Activated CD4-positive, alpha-beta T cell treated with anti-CD3 and anti-CD28 coated beads, Interleukin-2, amount 10 ng/mL, durations not matched to agents 7 days and 5 days (primary cell): ENCODE data around the gene SMIM5. TPM values are rescaled to one million over a fixed set of nuclear protein-coding genes. Genes with fewer than 3 reads are reported as not detected.

Experiments
- CTCF ChIA-PET: fragments of 350-600 bp; sonication (Branson Sonifier 250); formaldehyde crosslinking; loops from one replicate; lab custom pipeline; 2021; ENCODE audit warnings: antibody characterized with exemption; lab: Charles Lee
- POLR2A ChIA-PET: fragments of 350-600 bp; sonication (Branson Sonifier 250); formaldehyde crosslinking; loops from one replicate; lab custom pipeline; 2021; ENCODE audit warnings: antibody characterized with exemption; lab: Charles Lee
- DNase-seq: peaks from one replicate; pipeline ENCODE4 v3.0.0-alpha.2; 2020
- H3K27ac Mint-ChIP-seq: one replicate; pipeline ENCODE4 v1.8.0; 2021; ENCODE audit warnings: mild to moderate bottlenecking, moderate library complexity, mixed read lengths
- H3K27me3 Mint-ChIP-seq: one replicate; pipeline ENCODE4 v1.8.0; 2021; ENCODE audit warnings: mixed read lengths
- H3K36me3 Mint-ChIP-seq: one replicate; pipeline ENCODE4 v1.8.0; 2021; ENCODE audit warnings: low read depth, mixed read lengths
- H3K4me1 Mint-ChIP-seq: one replicate; pipeline ENCODE4 v1.8.0; 2021; ENCODE audit warnings: mixed read lengths
- H3K4me3 Mint-ChIP-seq: one replicate; pipeline ENCODE4 v1.8.0; 2021; ENCODE audit warnings: mild to moderate bottlenecking, moderate library complexity, mixed read lengths
- H3K9me3 Mint-ChIP-seq: one replicate; pipeline ENCODE4 v1.8.0; 2021; ENCODE audit warnings: mixed read lengths
- total RNA-seq, 2 experiments: library from RNA; stranded (reverse); gene quantifications; one replicate each; pipeline ENCODE4 v1.2.3, GENCODE V29; 2021

Gene SMIM5
- total RNA-seq, 2 experiments from 2014 or later = 0.10 to 0.12 TPM

GRCh38 chr17:75639771-75640555, 6.7 kb downstream of the SMIM5 start:
- H3K9me3 Mint-ChIP-seq = no peaks in the 10 kb centered on the region
- H3K4me3 Mint-ChIP-seq = no peak overlapping the region
- ChIA-PET POLR2A (no interaction called here), CTCF (interaction anchor here (1.9 kb wide), 1 partner anchor 12 kb away, joined by 6 read pairs; no protein-coding TSS in a partner anchor)
- DNase-seq = no peak
- no peaks in the 10 kb centered on the region for H3K36me3 Mint-ChIP-seq
- H3K27me3 Mint-ChIP-seq = no peaks in the 10 kb centered on the region
- no peaks in the 10 kb centered on the region for H3K4me1 Mint-ChIP-seq
- no peak overlapping the region for H3K27ac Mint-ChIP-seq

DNA sequence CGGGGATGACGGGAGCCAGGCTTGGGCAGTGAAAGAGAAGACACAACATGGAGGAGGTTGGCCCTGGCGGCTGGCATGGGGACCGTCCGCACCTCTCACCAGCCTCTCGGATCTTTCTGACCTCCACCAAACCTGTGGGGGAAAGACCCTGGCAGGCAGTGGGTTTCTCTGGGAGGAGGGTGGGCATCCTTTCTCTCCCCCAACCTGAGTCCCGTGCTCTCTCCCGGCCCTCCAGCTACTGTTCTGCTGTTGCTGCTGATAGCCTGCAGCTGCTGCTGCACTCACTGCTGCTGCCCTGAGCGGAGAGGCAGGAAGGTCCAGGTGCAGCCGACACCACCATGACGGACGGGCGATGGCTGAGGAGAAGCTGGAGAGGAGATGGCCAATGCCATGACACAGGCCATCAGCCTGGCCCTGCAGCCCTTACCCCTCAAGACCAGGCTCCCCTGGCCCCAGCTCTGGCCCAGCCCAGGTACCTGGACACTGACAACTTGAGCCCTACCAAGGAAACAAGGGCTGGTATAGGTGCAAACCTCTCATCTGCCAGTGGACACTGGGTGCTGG, 7.4 kb downstream of the SMIM5 start:
- no peaks in the 10 kb centered on the region for H3K36me3 Mint-ChIP-seq
- H3K9me3 Mint-ChIP-seq = no peaks in the 10 kb centered on the region
- no peaks in the 10 kb centered on the region for H3K27me3 Mint-ChIP-seq
- H3K4me1 Mint-ChIP-seq = peaks cover 4% of the 10 kb centered on the region
- H3K4me3 Mint-ChIP-seq = no peak overlapping the region
- H3K27ac Mint-ChIP-seq = no peak overlapping the region
- no peak for DNase-seq
- ChIA-PET CTCF (interaction anchor here (1.2 to 1.9 kb wide), 5 partner anchors 11 to 215 kb away, joined by 3 to 6 read pairs (median 4); no protein-coding TSS in a partner anchor), POLR2A (no interaction called here)

GRCh38 chr17:75641343-75641742, 8.1 kb downstream of the SMIM5 start:
- H3K27me3 Mint-ChIP-seq = no peaks in the 10 kb centered on the region
- H3K4me3 Mint-ChIP-seq = no peak overlapping the region
- peaks cover 11% of the 10 kb centered on the region for H3K4me1 Mint-ChIP-seq
- CTCF ChIA-PET = interaction anchor here (1.2 to 5.6 kb wide), 8 partner anchors 8 to 216 kb away, joined by 3 to 48 read pairs (median 6); partner anchors contain the start of gene SMIM5
- DNase-seq = no peak
- no peaks in the 10 kb centered on the region for H3K9me3 Mint-ChIP-seq
- no peak overlapping the region for H3K27ac Mint-ChIP-seq
- H3K36me3 Mint-ChIP-seq = no peaks in the 10 kb centered on the region
- POLR2A ChIA-PET = no interaction called here

GRCh38 chr17:75642182-75642783, 9.0 kb downstream of the SMIM5 start:
- DNase-seq = no peak
- Mint-ChIP-seq H3K27ac (no peak overlapping the region), H3K36me3 (no peaks in the 10 kb centered on the region), H3K4me1 (peaks cover 15% of the 10 kb centered on the region), H3K4me3 (no peak overlapping the region), H3K27me3 (no peaks in the 10 kb centered on the region), H3K9me3 (no peaks in the 10 kb centered on the region)
- CTCF ChIA-PET = interaction anchor here (1.3 to 5.6 kb wide), 5 partner anchors 9 to 108 kb away, joined by 5 to 48 read pairs (median 6); partner anchors contain the start of gene SMIM5
- POLR2A ChIA-PET = no interaction called here

DNA sequence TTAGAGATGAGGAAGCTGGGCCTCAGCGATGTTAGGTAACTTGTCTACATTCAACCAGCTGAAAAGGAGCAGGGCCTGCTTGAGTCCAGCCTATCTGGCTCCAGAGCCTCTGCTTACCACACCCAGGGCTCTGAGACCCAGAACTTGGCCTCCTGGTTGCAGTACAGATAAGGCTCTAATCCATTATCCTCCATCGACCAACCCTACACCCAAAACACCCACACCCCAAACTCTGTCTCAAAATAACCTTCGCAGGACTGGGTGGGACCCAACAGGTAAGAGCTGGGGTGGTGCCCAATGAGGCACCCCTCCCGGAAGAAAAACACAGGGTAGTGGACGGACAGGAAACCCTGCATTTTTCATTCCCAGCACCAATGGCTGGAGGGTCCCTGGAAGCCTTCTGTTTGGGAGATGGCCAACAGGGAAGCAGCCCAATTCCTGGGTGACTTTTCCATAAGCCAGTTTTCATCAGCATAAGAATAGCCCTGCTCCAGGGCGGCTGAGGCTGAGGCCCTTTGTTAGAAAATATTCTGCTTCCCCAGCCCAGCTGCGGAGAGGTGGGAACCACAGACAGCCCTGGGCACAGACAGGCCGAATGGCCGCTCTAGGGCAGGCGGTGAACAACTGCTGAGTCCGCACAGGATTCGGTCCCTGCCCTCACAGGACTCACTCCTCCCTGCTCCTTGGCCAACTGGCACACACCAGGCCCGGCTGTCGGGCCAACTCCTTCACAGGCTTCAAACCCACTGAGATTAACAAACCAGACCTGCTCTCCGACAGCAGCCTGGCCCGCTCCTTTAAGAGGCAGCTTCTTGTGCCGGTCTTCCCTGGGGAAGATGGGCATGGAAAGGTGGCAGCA, 9.8 kb downstream of the SMIM5 start:
- POLR2A ChIA-PET = no interaction called here
- Mint-ChIP-seq H3K27me3 (no peaks in the 10 kb centered on the region), H3K4me3 (no peak overlapping the region), H3K27ac (no peak overlapping the region), H3K36me3 (peaks cover 2% of the 10 kb centered on the region), H3K9me3 (no peaks in the 10 kb centered on the region), H3K4me1 (peaks cover 15% of the 10 kb centered on the region)
- CTCF ChIA-PET = interaction anchor here (1.3 to 5.6 kb wide), 3 partner anchors 9 to 107 kb away, joined by 3 to 48 read pairs (median 5); partner anchors contain the start of gene SMIM5
- no peak for DNase-seq

GRCh38 chr17:75643643-75644017, 10.4 kb downstream of the SMIM5 start:
- H3K36me3 Mint-ChIP-seq = peaks cover 4% of the 10 kb centered on the region
- DNase-seq = no peak
- H3K27me3 Mint-ChIP-seq = no peaks in the 10 kb centered on the region
- no peak overlapping the region for H3K27ac Mint-ChIP-seq
- CTCF ChIA-PET = interaction anchor here (1.3 to 5.6 kb wide), 5 partner anchors 10 to 106 kb away, joined by 3 to 48 read pairs (median 5); partner anchors contain the start of gene SMIM5
- peaks cover 15% of the 10 kb centered on the region for H3K4me1 Mint-ChIP-seq
- POLR2A ChIA-PET = no interaction called here
- H3K4me3 Mint-ChIP-seq = no peak overlapping the region
- no peaks in the 10 kb centered on the region for H3K9me3 Mint-ChIP-seq

DNA sequence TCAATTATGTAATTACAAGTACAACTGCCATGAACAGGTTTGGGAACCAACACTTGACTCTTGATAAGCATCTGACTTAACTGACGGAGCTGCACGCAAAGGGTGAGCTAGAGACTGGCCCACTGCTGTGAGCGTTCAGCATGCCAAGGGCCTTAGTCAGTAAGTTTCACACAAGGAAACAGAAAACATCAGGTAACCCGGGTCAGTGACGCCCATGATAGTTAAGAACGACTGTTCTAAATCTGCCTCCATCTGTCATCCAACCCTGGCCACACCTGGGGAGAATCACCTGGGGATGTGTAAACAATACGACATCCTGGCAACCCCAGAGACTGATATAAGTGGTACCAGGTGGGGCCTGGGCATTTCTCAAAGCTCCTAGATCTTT, 12.3 kb downstream of the SMIM5 start:
- no peak overlapping the region for H3K4me3 Mint-ChIP-seq
- H3K27ac Mint-ChIP-seq = no peak overlapping the region
- H3K36me3 Mint-ChIP-seq = peaks cover 8% of the 10 kb centered on the region
- ChIA-PET POLR2A (no interaction called here), CTCF (interaction anchor here (0.8 to 5.6 kb wide), 9 partner anchors 12 to 108 kb away, joined by 3 to 48 read pairs (median 4); partner anchors contain the start of genes RECQL5 and SMIM5)
- H3K4me1 Mint-ChIP-seq = peaks cover 15% of the 10 kb centered on the region
- no peaks in the 10 kb centered on the region for H3K27me3 Mint-ChIP-seq
- no peak for DNase-seq
- no peaks in the 10 kb centered on the region for H3K9me3 Mint-ChIP-seq

DNA sequence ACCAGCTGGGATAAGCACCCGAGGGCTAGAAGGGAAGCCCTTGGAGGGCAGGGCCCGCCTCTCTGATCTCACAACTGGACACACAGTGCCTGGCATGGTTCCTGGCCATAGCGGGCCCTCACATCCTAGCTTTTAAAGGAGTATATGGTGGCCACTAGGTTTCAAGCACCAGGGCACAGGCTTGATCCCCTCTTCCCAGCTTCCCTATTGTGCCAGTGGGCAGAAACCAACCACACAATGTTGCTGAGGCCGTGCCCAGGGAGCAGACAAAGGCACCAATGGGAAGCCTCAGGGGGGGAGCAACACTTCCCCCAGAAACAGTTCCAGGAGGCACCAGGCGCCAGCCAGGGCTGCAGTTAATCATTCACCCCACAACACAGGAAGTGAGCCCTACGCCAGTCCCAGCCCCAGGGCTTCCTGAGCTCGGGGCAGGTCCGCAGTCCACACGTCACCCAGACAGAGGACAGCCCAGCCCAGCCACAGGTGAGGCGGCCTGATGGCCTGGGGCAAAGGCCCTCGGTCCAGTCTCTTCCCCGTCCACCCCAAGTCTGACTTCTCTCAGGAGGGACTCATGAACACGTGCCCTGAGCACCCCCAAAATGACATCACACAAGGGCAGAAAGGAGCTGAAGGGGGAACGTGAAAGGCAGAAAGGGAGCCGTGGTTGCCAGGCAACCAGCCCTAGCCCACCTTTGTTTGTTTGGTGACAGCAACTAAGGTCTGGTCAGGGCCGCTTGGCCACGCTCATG, 12.8 kb downstream of the SMIM5 start:
- Mint-ChIP-seq H3K4me3 (no peak overlapping the region), H3K36me3 (peaks cover 12% of the 10 kb centered on the region), H3K27me3 (no peaks in the 10 kb centered on the region), H3K4me1 (peaks cover 15% of the 10 kb centered on the region), H3K27ac (peak overlapping the region; percentile 80), H3K9me3 (no peaks in the 10 kb centered on the region)
- POLR2A ChIA-PET = no interaction called here
- CTCF ChIA-PET = interaction anchor here (0.5 to 5.6 kb wide), 10 partner anchors 12 to 293 kb away, joined by 3 to 48 read pairs (median 4); partner anchors contain the start of genes RECQL5 and SMIM5
- no peak for DNase-seq

DNA sequence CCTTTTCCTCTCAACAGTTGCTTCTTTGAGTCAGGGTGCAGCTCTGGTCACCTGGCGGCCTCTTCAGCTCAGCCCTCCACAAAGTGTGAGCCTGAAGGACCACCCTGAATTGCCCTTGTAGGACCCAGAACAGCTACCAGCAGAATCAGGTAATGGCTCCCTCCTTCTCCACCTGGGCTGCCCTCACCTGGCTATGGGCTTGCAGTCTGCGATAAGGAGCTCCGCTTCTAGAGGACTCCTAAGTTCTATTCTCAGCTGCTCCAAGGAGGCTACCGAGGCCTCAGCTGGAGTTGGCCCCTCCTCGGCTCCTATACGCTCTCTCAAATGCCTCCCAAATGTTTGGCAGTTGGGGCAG, 13.4 kb downstream of the SMIM5 start:
- H3K27me3 Mint-ChIP-seq = no peaks in the 10 kb centered on the region
- ChIA-PET CTCF (interaction anchor here (0.5 to 5.6 kb wide), 8 partner anchors 11 to 292 kb away, joined by 3 to 48 read pairs (median 4); partner anchors contain the start of gene SMIM5), POLR2A (no interaction called here)
- no peak overlapping the region for H3K27ac Mint-ChIP-seq
- no peaks in the 10 kb centered on the region for H3K9me3 Mint-ChIP-seq
- no peak overlapping the region for H3K4me3 Mint-ChIP-seq
- H3K36me3 Mint-ChIP-seq = peaks cover 13% of the 10 kb centered on the region
- H3K4me1 Mint-ChIP-seq = peaks cover 15% of the 10 kb centered on the region
- no peak for DNase-seq

- ChIA-PET CTCF (interaction anchor here (0.6 to 5.6 kb wide), 3 partner anchors 11 to 102 kb away, joined by 4 to 48 read pairs (median 11); partner anchors contain the start of gene SMIM5), POLR2A (no interaction called here)
- no peaks in the 10 kb centered on the region for H3K9me3 Mint-ChIP-seq
- H3K36me3 Mint-ChIP-seq = peaks cover 13% of the 10 kb centered on the region
- no peak for DNase-seq
- H3K4me1 Mint-ChIP-seq = peaks cover 15% of the 10 kb centered on the region
- no peak overlapping the region for H3K27ac Mint-ChIP-seq
- no peak overlapping the region for H3K4me3 Mint-ChIP-seq
- H3K27me3 Mint-ChIP-seq = no peaks in the 10 kb centered on the region
Observed at GRCh38 chr17:75647061-75647460, 13.8 kb downstream of the SMIM5 start.

- ChIA-PET CTCF (no interaction called here), POLR2A (no interaction called here)
- Mint-ChIP-seq H3K36me3 (peaks cover 15% of the 10 kb centered on the region), H3K27me3 (no peaks in the 10 kb centered on the region), H3K4me1 (peaks cover 17% of the 10 kb centered on the region), H3K9me3 (no peaks in the 10 kb centered on the region), H3K4me3 (no peak overlapping the region), H3K27ac (no peak overlapping the region)
- DNase-seq = no peak
Observed at GRCh38 chr17:75647921-75648320, 14.7 kb downstream of the SMIM5 start.
